MCF 10A (cell line): ENCODE data around the gene RUNX3. TPM values are rescaled to one million over a fixed set of nuclear protein-coding genes. Genes with fewer than 3 reads are reported as not detected.
"Not testable (repeated sequence)": the region's sequence is repeated elsewhere in the genome, so short reads cannot be mapped to it uniquely, and the experiment has no call there.

ENCODE experiments used
- BruUV-seq: library from RNA; stranded (reverse); fragments of 400-500 nt; replicated peaks from 2 replicates; lab custom pipeline; 2021; lab: Mats Ljungman, UMichigan
- CTCF ChIA-PET: fragments of 300-600 bp; sonication (Branson Sonifier 250); formaldehyde crosslinking; extraction: SDS; loops from one replicate; lab custom pipeline; 2021; ENCODE audit warnings: antibody characterized with exemption, inconsistent platforms; lab: Yijun Ruan, JAX
- POLR2A ChIA-PET: fragments of 300-600, 350-650 bp; sonication (Branson Sonifier 250); formaldehyde crosslinking; extraction: SDS; loops from one replicate; lab custom pipeline; 2020; ENCODE audit warnings: antibody characterized with exemption, inconsistent platforms; lab: Yijun Ruan, JAX
- DNase-seq: peaks from one replicate; pipeline ENCODE4 v3.0.0-alpha.2; 2018; ENCODE audit not compliant: unreplicated experiment
- H3K27ac Mint-ChIP-seq: one replicate; pipeline ENCODE4 v1.8.0; 2022; ENCODE audit warnings: mild to moderate bottlenecking, low read depth, mixed read lengths; ENCODE audit not compliant: unreplicated experiment
- H3K27me3 Mint-ChIP-seq: one replicate; pipeline ENCODE4 v1.8.0; 2022; ENCODE audit warnings: mixed read lengths; ENCODE audit not compliant: insufficient read depth, unreplicated experiment
- H3K36me3 Mint-ChIP-seq: one replicate; pipeline ENCODE4 v1.8.0; 2022; ENCODE audit warnings: mild to moderate bottlenecking, moderate library complexity, mixed read lengths; ENCODE audit not compliant: insufficient read depth, unreplicated experiment
- H3K4me1 Mint-ChIP-seq: one replicate; pipeline ENCODE4 v1.8.0; 2022; ENCODE audit warnings: mixed read lengths; ENCODE audit not compliant: insufficient read depth, unreplicated experiment
- H3K4me3 Mint-ChIP-seq: one replicate; pipeline ENCODE4 v1.8.0; 2022; ENCODE audit warnings: mild to moderate bottlenecking, moderate library complexity, mixed read lengths; ENCODE audit not compliant: unreplicated experiment
- H3K9me3 Mint-ChIP-seq: one replicate; pipeline ENCODE4 v1.8.0; 2022; ENCODE audit warnings: mixed read lengths; ENCODE audit not compliant: unreplicated experiment
- CTCF ChIP-seq: fragments of 200-600 bp; IDR thresholded peaks from one replicate; pipeline ENCODE4 v1.8.0; 2022; ENCODE audit warnings: antibody characterized with exemption, mild to moderate bottlenecking; ENCODE audit not compliant: unreplicated experiment
- intact Hi-C: fragments of 100-400 bp; cut with micrococcal nuclease; formaldehyde crosslinking; loops from 2 replicates; pipeline ENCODE4 v1.14.1; 2022
- total RNA-seq: library from RNA; stranded (reverse); gene quantifications from 2 replicates; pipeline ENCODE4 v1.2.3, GENCODE V29; 2022

RUNX3 gene
- total RNA-seq, 1 experiment from 2014 or later = not detected

DNA sequence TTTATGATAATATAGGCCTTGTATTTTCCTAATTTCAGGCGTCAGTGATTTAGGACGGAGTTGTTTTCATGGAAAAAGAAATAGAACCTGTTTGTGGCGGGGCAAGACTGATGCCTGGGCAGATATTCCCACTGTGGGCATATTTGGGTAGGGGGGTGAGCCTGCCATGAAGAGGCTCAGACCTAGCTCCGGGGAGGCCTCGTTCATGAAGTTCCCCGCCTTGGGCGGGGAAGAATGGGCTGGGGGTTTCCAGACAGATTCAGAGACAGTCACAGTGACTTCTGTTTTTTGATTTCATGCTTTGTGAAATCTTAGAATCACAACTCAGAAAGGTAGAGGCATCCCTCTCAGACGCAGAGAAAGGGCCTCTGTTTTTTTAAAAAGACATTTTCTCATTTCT lies 36.1 kb downstream of the RUNX3 start:
- intact Hi-C loops = no loop called here
- POLR2A ChIA-PET = no interaction called here
- Mint-ChIP-seq H3K27me3 (no peaks in the 10 kb centered on the region), H3K4me1 (no peaks in the 10 kb centered on the region), H3K27ac (no peak overlapping the region), H3K9me3 (peaks cover 6% of the 10 kb centered on the region), H3K36me3 (no peaks in the 10 kb centered on the region), H3K4me3 (no peak overlapping the region)
- no peak for TF ChIP-seq CTCF
- no peak for DNase-seq
- CTCF ChIA-PET = interaction anchor here (0.6 kb wide), 1 partner anchor 1469 kb away, joined by 6 read pairs; no protein-coding TSS in a partner anchor
- BruUV-seq = no TSS peak

DNA sequence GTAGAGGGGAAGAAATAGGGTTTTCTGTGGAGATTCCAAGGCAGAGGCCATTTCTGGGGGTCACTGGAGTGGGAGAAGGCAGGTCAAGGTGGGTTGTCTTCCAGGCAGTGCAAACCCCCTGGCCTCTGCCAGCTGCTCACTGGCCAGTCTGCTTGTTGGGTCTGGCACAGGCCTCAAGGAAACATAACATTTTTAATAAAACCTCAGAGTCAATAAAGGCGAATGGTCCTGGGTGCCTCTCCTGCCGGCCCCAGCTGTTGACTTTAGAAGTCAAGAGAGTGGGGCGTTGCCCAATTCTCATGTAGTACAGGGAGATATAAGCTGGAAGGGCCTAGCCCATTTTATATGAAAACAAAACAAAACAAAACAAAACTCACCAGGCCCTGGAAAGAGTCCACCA lies 36.6 kb downstream of the RUNX3 start:
- ChIA-PET POLR2A (no interaction called here), CTCF (interaction anchor here (0.6 kb wide), 2 partner anchors 26 to 1470 kb away, joined by 3 to 6 read pairs; no protein-coding TSS in a partner anchor)
- DNase-seq = no peak
- BruUV-seq = no TSS peak
- Mint-ChIP-seq H3K9me3 (peaks cover 6% of the 10 kb centered on the region), H3K27ac (no peak overlapping the region), H3K27me3 (no peaks in the 10 kb centered on the region), H3K4me3 (no peak overlapping the region), H3K4me1 (no peaks in the 10 kb centered on the region), H3K36me3 (no peaks in the 10 kb centered on the region)
- intact Hi-C loops = no loop called here
- no peak for TF ChIP-seq CTCF

- no peaks in the 10 kb centered on the region for H3K4me1 Mint-ChIP-seq
- no TSS peak for BruUV-seq
- ChIA-PET POLR2A (no interaction called here), CTCF (no interaction called here)
- peaks cover 6% of the 10 kb centered on the region for H3K9me3 Mint-ChIP-seq
- TF ChIP-seq CTCF = no peak
- H3K36me3 Mint-ChIP-seq = no peaks in the 10 kb centered on the region
- no peak for DNase-seq
- intact Hi-C loops = no loop called here
- H3K27me3 Mint-ChIP-seq = no peaks in the 10 kb centered on the region
- no peak overlapping the region for H3K27ac Mint-ChIP-seq
- no peak overlapping the region for H3K4me3 Mint-ChIP-seq
Observed at GRCh38 chr1:24892188-24893153, 37.6 kb downstream of the RUNX3 start.

DNA sequence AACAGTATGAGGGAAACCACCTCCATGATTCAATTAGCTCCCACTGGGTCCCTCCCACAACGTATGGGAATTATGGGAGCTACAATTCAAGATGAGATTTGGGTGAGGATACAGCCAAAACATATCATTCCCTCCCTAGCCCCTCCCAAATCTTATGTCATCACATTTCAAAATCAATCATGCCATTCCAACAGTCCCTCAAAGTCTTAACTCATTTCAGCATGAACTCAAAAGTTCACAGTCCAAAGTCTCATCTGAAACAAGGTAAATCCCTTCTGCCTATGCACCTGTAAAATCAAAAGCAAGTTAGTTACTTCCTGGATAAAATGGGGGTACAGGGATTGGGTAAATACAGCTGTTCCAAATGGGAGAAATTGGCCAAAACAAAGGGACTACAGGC lies 38.7 kb downstream of the RUNX3 start:
- H3K27ac Mint-ChIP-seq, BruUV-seq, H3K4me3 Mint-ChIP-seq, H3K9me3 Mint-ChIP-seq, H3K36me3 Mint-ChIP-seq, DNase-seq, CTCF ChIA-PET, H3K27me3 Mint-ChIP-seq, H3K4me1 Mint-ChIP-seq, intact Hi-C loops, POLR2A ChIA-PET: not testable (repeated sequence)
